NB4 (cell line): ENCODE results near the gene VAV3.
A peak's percentile ranks its signal among the peaks of the same experiment; 100 is the strongest.

Source experiments
- DNase-seq: peaks from one replicate; pipeline ENCODE4 v3.0.0; 2010; ENCODE audit warnings: low read depth
- H3K4me3 ChIP-seq: one replicate; pipeline ENCODE4 v1.5.1; 2011; ENCODE audit warnings: mild to moderate bottlenecking, low read depth, low read length, moderate library complexity
- MYC ChIP-seq: IDR thresholded peaks from 2 replicates; pipeline ENCODE4 v1.6.1; 2011; ENCODE audit warnings: low read depth, low read length
- POLR2A ChIP-seq: IDR thresholded peaks from 2 replicates; pipeline ENCODE4 v1.6.1; 2011; ENCODE audit warnings: mild to moderate bottlenecking; ENCODE audit not compliant: insufficient read length; ENCODE audit errors: extremely low read depth
- TF ChIP-seq, protein P1 (sequence below): IDR thresholded peaks from one replicate; pipeline ENCODE4 v1.5.1; 2012; ENCODE audit warnings: low read depth, low read length
- TF ChIP-seq, protein P2 (sequence below): IDR thresholded peaks from 2 replicates; pipeline ENCODE4 v1.6.1; 2011; ENCODE audit warnings: low read depth, low read length

VAV3 gene

DNA sequence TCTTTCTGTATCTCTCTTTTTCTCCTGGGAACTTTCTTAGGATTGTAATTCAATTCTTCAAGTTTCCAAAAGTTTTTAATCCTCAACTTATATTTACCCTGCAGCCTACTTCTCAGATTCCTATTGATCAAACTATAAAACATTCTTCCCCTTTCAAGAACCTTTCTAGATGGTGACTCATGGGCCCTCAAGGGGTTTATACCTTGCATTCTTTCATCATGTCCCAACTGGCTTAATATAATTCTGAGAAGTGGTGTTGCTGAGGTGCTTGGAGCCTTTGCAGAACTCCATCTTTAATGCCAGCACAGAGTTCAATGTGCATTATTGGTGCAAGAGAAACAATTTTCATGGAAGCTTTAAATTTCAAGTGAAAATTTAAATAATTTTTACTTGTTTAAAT, 273.4 kb downstream of the VAV3 start:
- peak; percentile 35 for DNase-seq
- no peak overlapping the region for H3K4me3 ChIP-seq
- TF ChIP-seq, protein P1, sequence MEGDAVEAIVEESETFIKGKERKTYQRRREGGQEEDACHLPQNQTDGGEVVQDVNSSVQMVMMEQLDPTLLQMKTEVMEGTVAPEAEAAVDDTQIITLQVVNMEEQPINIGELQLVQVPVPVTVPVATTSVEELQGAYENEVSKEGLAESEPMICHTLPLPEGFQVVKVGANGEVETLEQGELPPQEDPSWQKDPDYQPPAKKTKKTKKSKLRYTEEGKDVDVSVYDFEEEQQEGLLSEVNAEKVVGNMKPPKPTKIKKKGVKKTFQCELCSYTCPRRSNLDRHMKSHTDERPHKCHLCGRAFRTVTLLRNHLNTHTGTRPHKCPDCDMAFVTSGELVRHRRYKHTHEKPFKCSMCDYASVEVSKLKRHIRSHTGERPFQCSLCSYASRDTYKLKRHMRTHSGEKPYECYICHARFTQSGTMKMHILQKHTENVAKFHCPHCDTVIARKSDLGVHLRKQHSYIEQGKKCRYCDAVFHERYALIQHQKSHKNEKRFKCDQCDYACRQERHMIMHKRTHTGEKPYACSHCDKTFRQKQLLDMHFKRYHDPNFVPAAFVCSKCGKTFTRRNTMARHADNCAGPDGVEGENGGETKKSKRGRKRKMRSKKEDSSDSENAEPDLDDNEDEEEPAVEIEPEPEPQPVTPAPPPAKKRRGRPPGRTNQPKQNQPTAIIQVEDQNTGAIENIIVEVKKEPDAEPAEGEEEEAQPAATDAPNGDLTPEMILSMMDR = no peak
- TF ChIP-seq MYC (no peak), POLR2A (no peak)
- TF ChIP-seq, protein P2, sequence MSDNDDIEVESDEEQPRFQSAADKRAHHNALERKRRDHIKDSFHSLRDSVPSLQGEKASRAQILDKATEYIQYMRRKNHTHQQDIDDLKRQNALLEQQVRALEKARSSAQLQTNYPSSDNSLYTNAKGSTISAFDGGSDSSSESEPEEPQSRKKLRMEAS = no peak

- DNase-seq = no peak
Measured at GRCh38 chr1:107690491-107690890, 274.5 kb downstream of the VAV3 start.

GRCh38 chr1:107689733-107690132, 275.2 kb downstream of the VAV3 start:
- H3K4me3 ChIP-seq = no peak overlapping the region
- TF ChIP-seq, protein P1 = no peak
- TF ChIP-seq POLR2A = no peak
- TF ChIP-seq, protein P2 = no peak
- no peak for TF ChIP-seq MYC
- no peak for DNase-seq

More at GRCh38 chr1:107690491-107690890, 274.5 kb downstream of the VAV3 start:
- no peak overlapping the region for H3K4me3 ChIP-seq
- no peak for TF ChIP-seq MYC
- TF ChIP-seq, protein P2 = no peak
- no peak for TF ChIP-seq POLR2A
- TF ChIP-seq, protein P1 = no peak

GRCh38 chr1:107689159-107689558, 275.8 kb downstream of the VAV3 start:
- no peak overlapping the region for H3K4me3 ChIP-seq
- TF ChIP-seq, protein P2 = no peak
- TF ChIP-seq, protein P1 = no peak
- no peak for TF ChIP-seq POLR2A
- TF ChIP-seq MYC = no peak
- DNase-seq = no peak

DNA sequence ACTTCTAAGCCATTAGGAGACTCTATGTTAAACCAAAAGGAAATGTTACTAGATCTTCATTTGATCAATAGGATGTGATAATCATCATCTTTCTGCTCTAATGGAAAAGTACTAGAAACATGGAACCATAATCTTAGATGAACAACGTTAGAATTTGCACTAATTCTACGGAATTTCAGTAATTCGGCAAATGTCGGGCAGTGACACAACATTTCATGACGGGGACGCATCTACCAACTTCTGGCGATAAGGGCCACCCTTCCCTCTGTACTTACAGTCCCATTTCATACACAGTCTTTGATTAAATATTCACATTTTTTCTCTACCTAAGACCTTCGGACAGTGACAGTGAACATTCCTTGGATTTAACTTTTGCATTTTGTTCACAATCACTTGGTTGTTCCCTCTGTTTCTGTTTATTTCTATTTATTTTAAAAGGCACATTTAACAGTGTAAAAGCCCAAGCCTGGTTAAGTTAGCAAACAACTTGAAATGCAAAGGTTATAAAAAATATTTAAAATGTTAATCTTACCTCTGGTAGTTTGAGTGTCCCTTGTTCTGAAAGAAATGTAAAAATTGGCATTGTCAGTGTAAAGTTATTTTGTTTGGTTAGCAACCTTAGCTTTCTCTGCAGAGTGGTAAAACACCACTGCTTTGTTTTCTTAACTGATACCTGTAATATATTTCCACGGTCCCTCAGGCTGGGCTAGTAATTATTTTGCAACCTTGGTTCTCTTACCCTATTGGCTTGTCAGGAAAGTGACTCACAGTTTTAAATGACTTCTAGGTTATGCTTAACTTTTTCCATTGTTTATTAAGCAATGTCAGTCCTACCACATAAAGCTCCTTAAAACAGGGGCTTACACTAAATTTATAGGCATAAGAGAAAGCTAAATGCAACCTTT, 276.9 kb downstream of the VAV3 start:
- H3K4me3 ChIP-seq = no peak overlapping the region
- DNase-seq = peak; percentile 75
- TF ChIP-seq, protein P2 = no peak
- TF ChIP-seq, protein P1 = no peak
- TF ChIP-seq MYC (no peak), POLR2A (no peak)
